ENCODE results near the gene SHOC2. TPM values are rescaled to one million over a fixed set of nuclear protein-coding genes. Genes with fewer than 3 reads are reported as not detected.
A peak's percentile ranks its signal among the peaks of the same experiment; 100 is the strongest.

The SHOC2 gene
- total RNA-seq, 3 donors from 2014 or later = 68.5 to 90.7 (median 72.3) TPM

DNA sequence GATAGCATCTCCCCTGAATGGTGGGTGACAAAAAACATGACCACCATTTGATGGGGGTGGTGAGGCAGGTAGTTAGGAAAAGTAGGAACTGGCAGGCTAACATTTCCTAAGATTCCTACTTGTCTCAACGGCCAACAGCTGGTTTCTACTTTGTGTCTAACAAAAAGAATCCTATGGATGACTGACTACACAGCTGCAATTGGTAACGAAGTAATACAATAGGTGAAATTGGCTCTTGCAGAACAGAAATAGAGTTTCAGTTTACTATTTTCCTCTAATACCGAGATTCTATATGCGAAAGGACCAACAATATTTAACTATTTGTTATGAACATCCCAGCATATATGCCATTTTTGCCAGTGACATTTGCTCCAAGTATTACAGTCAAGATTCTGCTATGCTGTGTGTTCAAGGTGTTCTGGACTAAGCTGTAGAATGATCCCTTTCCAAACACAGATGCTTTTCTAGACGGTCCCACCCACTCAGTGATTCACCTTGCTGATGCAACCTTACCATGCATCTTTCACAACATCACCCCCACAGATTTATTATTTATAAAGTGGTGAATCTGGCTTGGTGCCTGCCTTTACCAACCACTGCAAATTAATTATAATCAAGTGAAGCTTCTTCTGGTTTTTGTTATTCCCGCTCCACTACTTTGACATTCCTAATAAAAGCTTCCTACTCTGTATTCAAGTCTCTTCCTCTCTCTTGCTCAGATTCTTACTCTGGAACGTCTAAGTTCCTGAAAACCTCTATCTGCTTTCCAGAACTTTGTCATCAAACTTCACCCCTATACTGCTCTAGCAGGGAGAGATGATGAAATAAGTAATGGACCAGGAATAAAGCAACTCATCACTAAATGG is 17.2 kb upstream of the SHOC2 start:
- H3K4me1 ChIP-seq (ENCODE audit: low read depth) = no peaks in the 10 kb centered on the region
- H3K9me3 ChIP-seq = no peaks in the 10 kb centered on the region
- DNase-seq (no peak), ATAC-seq (peak; percentile 41)
- peaks cover 7% of the 10 kb centered on the region for H3K36me3 ChIP-seq (ENCODE audit: low read depth)
- H3K4me3 ChIP-seq = no peak overlapping the region
- intact Hi-C loops (cut with DNase I, micrococcal nuclease) = no loop called here
- TF ChIP-seq, protein P1, sequence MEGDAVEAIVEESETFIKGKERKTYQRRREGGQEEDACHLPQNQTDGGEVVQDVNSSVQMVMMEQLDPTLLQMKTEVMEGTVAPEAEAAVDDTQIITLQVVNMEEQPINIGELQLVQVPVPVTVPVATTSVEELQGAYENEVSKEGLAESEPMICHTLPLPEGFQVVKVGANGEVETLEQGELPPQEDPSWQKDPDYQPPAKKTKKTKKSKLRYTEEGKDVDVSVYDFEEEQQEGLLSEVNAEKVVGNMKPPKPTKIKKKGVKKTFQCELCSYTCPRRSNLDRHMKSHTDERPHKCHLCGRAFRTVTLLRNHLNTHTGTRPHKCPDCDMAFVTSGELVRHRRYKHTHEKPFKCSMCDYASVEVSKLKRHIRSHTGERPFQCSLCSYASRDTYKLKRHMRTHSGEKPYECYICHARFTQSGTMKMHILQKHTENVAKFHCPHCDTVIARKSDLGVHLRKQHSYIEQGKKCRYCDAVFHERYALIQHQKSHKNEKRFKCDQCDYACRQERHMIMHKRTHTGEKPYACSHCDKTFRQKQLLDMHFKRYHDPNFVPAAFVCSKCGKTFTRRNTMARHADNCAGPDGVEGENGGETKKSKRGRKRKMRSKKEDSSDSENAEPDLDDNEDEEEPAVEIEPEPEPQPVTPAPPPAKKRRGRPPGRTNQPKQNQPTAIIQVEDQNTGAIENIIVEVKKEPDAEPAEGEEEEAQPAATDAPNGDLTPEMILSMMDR (IDR thresholded peaks at IDR 0.05) = no peak

DNA sequence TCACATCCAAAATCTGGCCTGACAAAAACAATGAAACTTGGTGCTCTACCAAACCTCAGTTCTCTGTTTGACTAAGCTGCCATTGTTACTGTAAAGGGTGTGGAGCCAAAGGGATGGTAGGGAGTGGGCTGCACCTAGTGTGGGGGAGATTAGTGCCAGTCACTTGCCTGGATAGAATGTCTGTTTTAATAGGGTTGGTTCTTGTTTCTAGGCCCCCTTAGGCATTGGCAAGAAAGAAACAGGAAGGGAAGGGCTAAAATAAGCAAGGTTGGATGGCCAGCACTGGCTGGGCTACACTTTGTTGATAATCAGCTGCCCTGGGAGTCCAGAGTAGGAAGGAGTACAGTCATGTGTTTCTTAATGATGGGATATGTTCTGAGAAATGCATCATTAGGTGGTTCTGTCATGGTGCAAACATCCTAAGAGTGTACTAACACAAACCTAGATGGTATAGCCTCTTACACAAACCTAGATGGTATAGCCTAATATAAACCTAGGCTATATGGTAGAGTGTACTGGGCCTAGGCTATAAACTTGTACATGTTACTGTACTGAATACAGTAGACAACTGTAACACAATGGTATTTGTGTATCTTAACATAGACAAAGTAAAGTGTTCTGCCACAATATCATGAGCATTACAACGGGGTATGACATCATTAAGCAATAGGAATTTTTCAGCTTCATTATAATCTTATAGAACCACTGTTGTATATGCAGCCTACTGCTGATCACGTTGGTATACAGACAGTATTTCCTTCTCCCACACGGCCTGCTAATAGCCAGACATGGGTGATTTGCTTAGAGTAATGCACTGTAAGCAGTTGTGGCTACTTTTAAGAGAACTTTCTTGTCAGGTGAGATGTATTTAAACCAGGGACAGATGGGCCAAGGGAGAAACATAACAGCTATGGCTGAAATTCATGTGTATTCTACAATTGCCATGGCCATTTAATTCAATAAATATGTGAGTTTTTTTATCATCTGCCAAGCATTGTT is 15.8 kb upstream of the SHOC2 start:
- intact Hi-C loops (cut with DNase I, micrococcal nuclease) = no loop called here
- TF ChIP-seq, protein P1 (IDR thresholded peaks at IDR 0.05) = no peak
- no peaks in the 10 kb centered on the region for H3K4me1 ChIP-seq (ENCODE audit: low read depth)
- ATAC-seq = peak; percentile 52
- no peak for DNase-seq
- H3K4me3 ChIP-seq = no peak overlapping the region
- no peaks in the 10 kb centered on the region for H3K36me3 ChIP-seq (ENCODE audit: low read depth)
- no peaks in the 10 kb centered on the region for H3K9me3 ChIP-seq

DNA sequence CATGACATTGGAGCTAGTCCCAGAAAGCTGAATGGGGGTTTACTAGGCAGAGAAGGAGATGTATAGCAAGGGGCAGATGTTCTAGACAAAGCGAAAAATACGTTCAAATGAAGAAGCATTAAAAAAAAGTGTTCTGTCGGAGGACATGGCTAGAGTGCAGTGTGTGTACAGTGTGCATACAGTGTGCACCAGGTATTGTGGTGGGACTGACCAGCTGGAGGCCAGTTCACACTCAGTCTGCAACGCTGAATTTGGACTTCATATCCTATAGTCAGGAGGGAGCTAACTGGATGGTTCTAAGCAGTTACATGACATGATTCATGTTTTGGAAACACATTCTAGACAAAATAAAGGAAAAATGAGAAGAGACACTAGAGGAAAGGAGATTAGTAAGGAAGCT is 9.3 kb upstream of the SHOC2 start:
- TF ChIP-seq, protein P1 (IDR thresholded peaks at IDR 0.05) = no peak
- Histone ChIP-seq H3K9me3 (no peaks in the 10 kb centered on the region), H3K4me1 (ENCODE audit: low read depth) (no peaks in the 10 kb centered on the region), H3K36me3 (ENCODE audit: low read depth) (no peaks in the 10 kb centered on the region), H3K4me3 (no peak overlapping the region)
- no peak for DNase-seq
- intact Hi-C loops (cut with DNase I, micrococcal nuclease) = no loop called here
- peak; percentile 34 for ATAC-seq

DNA sequence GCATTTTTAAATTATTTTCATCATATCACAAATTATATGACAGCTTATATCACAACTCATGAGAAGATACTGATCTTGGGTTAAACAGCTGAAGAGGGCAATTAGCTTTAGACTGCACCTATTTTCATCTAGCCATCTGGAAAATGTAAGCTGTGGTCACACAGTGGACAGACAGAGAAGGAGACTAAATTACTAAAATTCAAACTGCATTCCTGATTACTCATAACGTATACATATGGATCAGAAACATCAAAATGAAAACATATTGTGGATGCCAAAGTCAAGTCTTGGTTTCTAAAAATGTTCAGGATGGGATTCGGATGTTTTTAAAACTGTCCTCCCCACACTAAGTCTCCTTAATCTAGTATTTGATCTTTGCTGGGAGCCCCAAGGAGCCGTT is 7.0 kb upstream of the SHOC2 start:
- intact Hi-C loops (cut with DNase I, micrococcal nuclease) = no loop called here
- Histone ChIP-seq H3K36me3 (ENCODE audit: low read depth) (no peaks in the 10 kb centered on the region), H3K9me3 (no peaks in the 10 kb centered on the region), H3K4me3 (no peak overlapping the region), H3K4me1 (ENCODE audit: low read depth) (no peaks in the 10 kb centered on the region)
- TF ChIP-seq, protein P1 (IDR thresholded peaks at IDR 0.05) = no peak
- DNase-seq = no peak
- ATAC-seq = no peak

DNA sequence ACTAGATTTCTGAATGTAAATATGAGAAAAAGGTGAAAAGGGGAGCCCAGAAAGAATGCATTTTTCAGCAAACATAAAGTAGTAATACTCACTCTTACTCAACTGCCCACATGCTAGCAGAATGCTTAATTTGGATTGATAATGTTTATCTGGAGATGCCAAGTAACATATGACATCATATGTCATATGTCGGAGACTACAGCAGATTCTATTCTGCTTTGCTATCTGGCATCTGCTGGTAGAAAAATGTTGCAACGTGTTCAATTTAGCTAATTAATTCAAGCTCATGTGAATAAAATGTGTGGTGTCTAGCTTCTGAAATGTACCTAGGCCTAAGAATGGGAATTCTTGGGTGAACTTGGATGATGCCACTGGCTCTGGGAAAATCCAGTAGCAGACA is 5.0 kb upstream of the SHOC2 start:
- intact Hi-C loops (cut with DNase I, micrococcal nuclease) = no loop called here
- Histone ChIP-seq H3K36me3 (ENCODE audit: low read depth) (peaks cover 7% of the 10 kb centered on the region), H3K4me3 (no peak overlapping the region), H3K4me1 (ENCODE audit: low read depth) (peaks cover 6% of the 10 kb centered on the region), H3K9me3 (no peaks in the 10 kb centered on the region)
- no peak for ATAC-seq
- DNase-seq = no peak
- TF ChIP-seq, protein P1 (IDR thresholded peaks at IDR 0.05) = no peak
